Stimulated activated naive CD8-positive, alpha-beta T cell treated with anti-CD3 and anti-CD28 coated beads, Interleukin-15, Interleukin-2, amounts not matched to agents 100 U/mL and 50 U/mL, for 24 hours (primary cell): ENCODE measurements around the gene THBS1.

Experiments used
- ATAC-seq: fragments of 150-1000 bp; cut with Tn5 transposase; one replicate; pipeline ENCODE4 v1.10.0; 2021
- DNase-seq: peaks from one replicate; pipeline ENCODE4 v3.0.0; 2021

Gene THBS1

GRCh38 chr15:39574427-39574826, 6.5 kb upstream of the THBS1 start:
- DNase-seq (no peak), ATAC-seq (no peak)

- DNase-seq: no peak
- no peak for ATAC-seq
Observed at GRCh38 chr15:39575180-39575579, 5.7 kb upstream of the THBS1 start.

GRCh38 chr15:39578851-39579486, 1.9 kb upstream of the THBS1 start:
- ATAC-seq (no peak), DNase-seq (no peak)

- ATAC-seq: no peak
- no peak for DNase-seq
Observed at GRCh38 chr15:39579487-39580116, 1.3 kb upstream of the THBS1 start.

- DNase-seq (peak; percentile 93), ATAC-seq (peak; percentile 87)
Observed at GRCh38 chr15:39580117-39580484, 778 bp upstream of the THBS1 start.

- DNase-seq: no peak
- peak; percentile 17 for ATAC-seq
Observed at GRCh38 chr15:39581242-39581792, 438 bp downstream of the THBS1 start.

- ATAC-seq (no peak), DNase-seq (no peak)
Observed at GRCh38 chr15:39581793-39582285, 960 bp downstream of the THBS1 start.

- ATAC-seq (no peak), DNase-seq (no peak)
Observed at GRCh38 chr15:39582286-39582976, 1.6 kb downstream of the THBS1 start.

- no peak for DNase-seq
- ATAC-seq: no peak
Observed at GRCh38 chr15:39582977-39583595, 2.2 kb downstream of the THBS1 start.

- DNase-seq (peak; percentile 58), ATAC-seq (no peak)
Observed at GRCh38 chr15:39583596-39584265, 2.9 kb downstream of the THBS1 start.

- DNase-seq (no peak), ATAC-seq (no peak)
Observed at GRCh38 chr15:39584266-39584659, 3.4 kb downstream of the THBS1 start.

GRCh38 chr15:39584662-39585388, 3.9 kb downstream of the THBS1 start:
- no peak for DNase-seq

GRCh38 chr15:39585389-39585841, 4.5 kb downstream of the THBS1 start:
- no peak for ATAC-seq
- DNase-seq: no peak

More at GRCh38 chr15:39584662-39585388, 3.9 kb downstream of the THBS1 start:
- ATAC-seq: no peak

GRCh38 chr15:39585871-39586301, 5.0 kb downstream of the THBS1 start:
- no peak for DNase-seq
- no peak for ATAC-seq

GRCh38 chr15:39586387-39587095, 5.7 kb downstream of the THBS1 start:
- ATAC-seq (no peak), DNase-seq (no peak)

- DNase-seq: no peak
- no peak for ATAC-seq
Observed at GRCh38 chr15:39587096-39587721, 6.3 kb downstream of the THBS1 start.

- ATAC-seq: no peak
- no peak for DNase-seq
Observed at GRCh38 chr15:39587731-39588530, 7.1 kb downstream of the THBS1 start.

- ATAC-seq (no peak), DNase-seq (no peak)
Observed at GRCh38 chr15:39588531-39589192, 7.8 kb downstream of the THBS1 start.
